Amniotic epithelial cell (primary cell): ENCODE data around the gene CHIT1.

Experiments
- DNase-seq: peaks from one replicate; pipeline ENCODE4 v3.0.0-alpha.2; 2010; ENCODE audit warnings: low read depth

The CHIT1 gene

GRCh38 chr1:203175237-203175826, 54.1 kb downstream of the CHIT1 start, which contains the start of gene MYBPH:
TSS of gene MYBPH (minus strand) at chr1:203175826. CDS start at chr1:203175755, 71 bp downstream.
- DNase-seq: no peak

GRCh38 chr1:203174324-203174985, 55.0 kb downstream of the CHIT1 start:
- no peak for DNase-seq

- no peak for DNase-seq
Measured at GRCh38 chr1:203173566-203173965, 55.9 kb downstream of the CHIT1 start.

- no peak for DNase-seq
Measured at GRCh38 chr1:203173011-203173555, 56.4 kb downstream of the CHIT1 start.

- peak; percentile 45 for DNase-seq
Measured at GRCh38 chr1:203172184-203173010, 57.1 kb downstream of the CHIT1 start.

GRCh38 chr1:203171341-203172183, 57.9 kb downstream of the CHIT1 start:
- no peak for DNase-seq

GRCh38 chr1:203170625-203171330, 58.7 kb downstream of the CHIT1 start:
- peak; percentile 33 for DNase-seq

- DNase-seq: no peak
Measured at GRCh38 chr1:203169770-203170520, 59.5 kb downstream of the CHIT1 start.

GRCh38 chr1:203168991-203169390, 60.5 kb downstream of the CHIT1 start:
- DNase-seq: no peak

GRCh38 chr1:203168256-203168786, 61.2 kb downstream of the CHIT1 start:
- DNase-seq: no peak

- DNase-seq: no peak
Measured at GRCh38 chr1:203167913-203168200, 61.6 kb downstream of the CHIT1 start.

- DNase-seq: no peak
Measured at GRCh38 chr1:203167026-203167912, 62.2 kb downstream of the CHIT1 start.

GRCh38 chr1:203166192-203166940, 63.1 kb downstream of the CHIT1 start:
- DNase-seq: no peak
